Measurements from ENCODE around the gene RNF225. TPM values are rescaled to one million over a fixed set of nuclear protein-coding genes. Genes with fewer than 3 reads are reported as not detected.

RNF225 gene
- total RNA-seq, 6 donors from 2014 or later = 0.27 to 5.2 (median 2.0) TPM; not detected in 3

- Histone ChIP-seq H3K27ac (no peak overlapping the region), H3K36me3 (peaks cover 12 to 42% (median 34%) of the 10 kb centered on the region in 4 donors), H3K27me3 (peaks cover 0 to 9% (median 4%) of the 10 kb centered on the region in 4 donors), H3K4me1 (peaks cover 11 to 34% (median 19%) of the 10 kb centered on the region in 4 donors), H3K4me3 (peak overlapping the region in 3 of 4 donors; percentile 18 to 33 (median 23)), H3K9me3 (no peaks in the 10 kb centered on the region)
- TF ChIP-seq CTCF (IDR thresholded peaks at IDR 0.05) = no peak
- no peak for TF ChIP-seq EP300 (IDR thresholded peaks at IDR 0.05)
- TF ChIP-seq POLR2A (IDR thresholded peaks at IDR 0.05) = no peak
- TF ChIP-seq POLR2AphosphoS5 (IDR thresholded peaks at IDR 0.05) = no peak
- ATAC-seq (ENCODE audit: low FRiP score in 2 of 2) = no peak
- 15 to 21% methylated on average over 8 to 11 of the region's 75 CpGs for WGBS, 2 donors
- DNase-seq = peak in 1 of 2 donors; percentile 86
Observed at GRCh38 chr19:58395979-58396627, 647 bp downstream of the RNF225 start.

GRCh38 chr19:58396691-58397532 lies 1.5 kb downstream of the RNF225 start:
- 45 to 50% methylated on average over 10 to 23 of the region's 58 CpGs for WGBS, 2 donors
- Histone ChIP-seq H3K36me3 (peaks cover 12 to 35% (median 28%) of the 10 kb centered on the region in 4 donors), H3K9me3 (no peaks in the 10 kb centered on the region), H3K4me1 (peaks cover 16 to 38% (median 22%) of the 10 kb centered on the region in 4 donors), H3K4me3 (peak overlapping the region in 2 of 4 donors; percentile 6 to 19), H3K27ac (no peak overlapping the region), H3K27me3 (peaks cover 0 to 9% (median 4%) of the 10 kb centered on the region in 4 donors)
- DNase-seq (peak in 1 of 2 donors; percentile 86), ATAC-seq (ENCODE audit: low FRiP score in 2 of 2) (no peak)
- no peak for TF ChIP-seq EP300 (IDR thresholded peaks at IDR 0.05)
- TF ChIP-seq POLR2AphosphoS5 (IDR thresholded peaks at IDR 0.05) = no peak
- no peak for TF ChIP-seq CTCF (IDR thresholded peaks at IDR 0.05)
- no peak for TF ChIP-seq POLR2A (IDR thresholded peaks at IDR 0.05)

GRCh38 chr19:58397533-58398037 lies 2.1 kb downstream of the RNF225 start:
- 50 to 59% methylated on average over 2 to 4 of the region's 7 CpGs for WGBS, 2 donors
- peaks cover 18 to 43% (median 26%) of the 10 kb centered on the region in 4 donors for H3K4me1 ChIP-seq
- no peak overlapping the region for H3K27ac ChIP-seq
- peaks cover 0 to 9% (median 4%) of the 10 kb centered on the region in 4 donors for H3K27me3 ChIP-seq
- H3K9me3 ChIP-seq = no peaks in the 10 kb centered on the region
- no peak for ATAC-seq (ENCODE audit: low FRiP score in 2 of 2)
- H3K4me3 ChIP-seq = no peak overlapping the region
- no peak for DNase-seq
- TF ChIP-seq POLR2A (IDR thresholded peaks at IDR 0.05) (no peak), EP300 (IDR thresholded peaks at IDR 0.05) (no peak), POLR2AphosphoS5 (IDR thresholded peaks at IDR 0.05) (no peak), CTCF (IDR thresholded peaks at IDR 0.05) (no peak)
- peaks cover 12 to 29% (median 25%) of the 10 kb centered on the region in 4 donors for H3K36me3 ChIP-seq

GRCh38 chr19:58398087-58398486 lies 2.6 kb downstream of the RNF225 start:
- no peak overlapping the region for H3K4me3 ChIP-seq
- H3K9me3 ChIP-seq = no peaks in the 10 kb centered on the region
- H3K27ac ChIP-seq = no peak overlapping the region
- TF ChIP-seq EP300 (IDR thresholded peaks at IDR 0.05) (no peak), CTCF (IDR thresholded peaks at IDR 0.05) (no peak), POLR2AphosphoS5 (IDR thresholded peaks at IDR 0.05) (no peak)
- ATAC-seq (ENCODE audit: low FRiP score in 2 of 2) = no peak
- no peak for DNase-seq
- peaks cover 0 to 9% (median 4%) of the 10 kb centered on the region in 4 donors for H3K27me3 ChIP-seq
- H3K36me3 ChIP-seq = peaks cover 11 to 24% (median 20%) of the 10 kb centered on the region in 4 donors
- WGBS, 2 donors = 87 to 91% methylated on average over 4 of the region's 4 CpGs
- peaks cover 18 to 43% (median 26%) of the 10 kb centered on the region in 4 donors for H3K4me1 ChIP-seq
